Measurements from ENCODE around the gene MATCAP1.

Gene MATCAP1

GRCh38 chr16:67208154-67208896, 24.6 kb upstream of the MATCAP1 start:
- in situ Hi-C loops (cut with MboI; ENCODE audit: low sequenced_read_pairs): no loop called here

DNA sequence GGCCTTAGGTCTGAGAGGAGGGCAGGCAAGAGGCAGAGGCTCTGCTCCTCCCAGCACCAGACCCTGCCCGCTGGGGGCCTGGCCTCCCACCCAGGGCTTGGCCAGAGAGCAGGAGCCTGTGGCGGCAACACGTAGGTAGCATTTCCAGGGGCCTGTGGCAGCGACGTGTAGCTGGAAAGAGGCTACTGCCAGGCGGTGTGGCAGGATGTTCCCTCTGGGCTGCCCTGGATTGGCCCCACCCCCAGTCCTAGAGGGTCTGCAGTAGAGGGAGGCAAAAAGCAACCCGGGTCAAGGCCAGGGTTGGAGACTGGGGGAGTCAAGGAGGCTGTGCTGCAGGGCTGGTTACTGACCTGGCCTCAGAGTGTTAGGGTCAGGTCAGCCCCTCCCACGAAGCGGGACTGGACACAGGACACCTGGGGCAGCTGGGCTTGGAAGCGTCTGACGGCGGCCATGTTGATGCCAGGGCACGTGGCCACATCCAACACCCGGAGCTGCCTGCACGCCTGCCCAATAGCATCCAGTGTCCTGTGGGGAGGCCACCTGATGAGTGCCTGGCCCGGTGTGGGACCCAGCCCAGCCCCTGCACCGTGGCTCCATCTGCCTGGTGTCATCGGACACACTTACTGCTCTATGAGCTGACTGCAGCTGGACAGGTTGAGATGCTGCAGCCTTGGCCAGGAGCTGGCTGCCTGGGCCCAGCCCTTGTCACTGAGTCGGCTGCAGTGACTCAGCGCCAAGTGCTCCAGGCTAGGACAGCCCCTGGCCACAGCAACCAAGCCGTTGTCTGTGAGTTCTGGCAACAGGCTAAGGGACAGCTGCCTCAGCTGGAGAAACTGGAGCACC, 23.7 kb upstream of the MATCAP1 start:
- in situ Hi-C loops (cut with MboI; ENCODE audit: low sequenced_read_pairs): no loop called here

GRCh38 chr16:67206838-67207248, 23.1 kb upstream of the MATCAP1 start:
- in situ Hi-C loops (cut with MboI; ENCODE audit: low sequenced_read_pairs): no loop called here

DNA sequence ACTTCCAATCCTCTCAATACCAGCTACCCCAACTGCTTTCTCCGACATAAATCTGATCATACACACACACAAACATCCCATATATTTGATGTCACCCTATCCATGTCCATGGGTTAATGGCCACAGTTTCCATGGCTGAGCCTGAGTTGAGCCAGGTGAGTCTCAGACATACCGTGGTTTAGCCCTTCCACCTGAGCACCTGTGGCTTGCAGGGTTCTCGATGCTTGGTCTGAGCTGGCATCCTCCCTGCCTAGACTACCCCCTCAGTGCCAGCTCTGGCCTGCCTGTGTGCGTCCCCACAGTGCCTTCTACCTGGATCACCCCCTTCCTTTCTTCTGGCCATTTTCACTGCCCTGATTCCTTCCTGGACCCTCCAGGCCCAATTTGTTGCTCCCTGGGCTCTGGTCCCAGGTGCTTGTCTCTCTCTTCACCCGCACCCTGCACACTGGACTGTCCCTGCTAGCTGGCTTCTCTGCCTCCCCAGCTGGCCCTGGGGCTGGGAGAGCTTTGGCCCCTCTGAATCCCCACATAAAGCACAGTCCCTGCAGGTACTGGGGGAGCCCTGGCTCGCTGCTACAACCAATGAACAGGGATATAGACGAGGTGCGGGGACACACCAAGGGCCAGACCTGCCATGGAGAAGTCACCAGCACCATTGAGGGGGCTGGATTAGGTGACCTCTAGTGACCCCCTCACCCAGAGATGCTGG, 22.5 kb upstream of the MATCAP1 start:
- in situ Hi-C loops (cut with MboI; ENCODE audit: low sequenced_read_pairs): no loop called here

- in situ Hi-C loops (cut with MboI; ENCODE audit: low sequenced_read_pairs): no loop called here
Measured at GRCh38 chr16:67204076-67204475, 20.3 kb upstream of the MATCAP1 start.

GRCh38 chr16:67202956-67203493, 19.3 kb upstream of the MATCAP1 start:
- in situ Hi-C loops (cut with MboI; ENCODE audit: low sequenced_read_pairs): no loop called here

DNA sequence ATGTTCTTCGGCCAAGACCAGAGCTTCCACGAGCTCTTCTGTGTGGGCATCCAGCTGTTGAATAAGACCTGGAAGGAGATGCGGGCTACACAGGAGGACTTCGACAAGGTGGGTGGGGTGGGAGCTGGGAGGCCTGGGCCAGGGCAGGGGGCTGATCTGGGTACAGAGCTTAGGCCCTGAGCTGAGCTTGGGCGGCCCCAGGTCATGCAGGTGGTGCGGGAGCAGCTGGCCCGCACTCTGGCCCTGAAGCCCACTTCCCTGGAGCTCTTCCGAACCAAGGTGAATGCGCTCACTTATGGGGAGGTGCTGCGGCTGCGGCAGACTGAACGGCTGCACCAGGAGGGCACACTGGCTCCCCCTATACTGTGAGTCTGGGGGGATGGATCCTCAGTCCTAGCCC, 18.7 kb upstream of the MATCAP1 start:
- in situ Hi-C loops (cut with MboI; ENCODE audit: low sequenced_read_pairs): no loop called here

- in situ Hi-C loops (cut with MboI; ENCODE audit: low sequenced_read_pairs): no loop called here
Measured at GRCh38 chr16:67201411-67202345, 17.9 kb upstream of the MATCAP1 start.

DNA sequence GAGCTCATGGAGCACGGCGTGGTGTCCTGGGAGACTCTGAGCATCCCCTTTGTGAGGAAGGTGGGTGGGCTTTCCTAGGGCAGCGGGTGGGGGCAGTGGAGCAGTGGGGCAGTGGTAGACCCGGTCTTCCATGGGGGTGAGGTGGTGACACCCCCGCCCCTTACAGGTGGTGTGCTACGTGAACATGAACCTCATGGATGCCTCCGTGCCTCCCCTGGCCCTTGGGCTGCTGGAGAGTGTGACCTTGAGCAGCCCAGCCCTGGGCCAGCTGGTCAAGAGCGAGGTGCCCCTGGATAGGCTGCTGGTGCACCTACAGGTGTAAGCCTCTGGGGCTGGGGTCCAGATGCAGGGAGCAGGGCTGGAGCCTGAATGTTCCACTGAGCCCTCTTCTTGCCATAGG, 16.7 kb upstream of the MATCAP1 start:
- in situ Hi-C loops (cut with MboI; ENCODE audit: low sequenced_read_pairs): no loop called here

- in situ Hi-C loops (cut with MboI; ENCODE audit: low sequenced_read_pairs): no loop called here
Measured at GRCh38 chr16:67199808-67200198, 16.0 kb upstream of the MATCAP1 start.

DNA sequence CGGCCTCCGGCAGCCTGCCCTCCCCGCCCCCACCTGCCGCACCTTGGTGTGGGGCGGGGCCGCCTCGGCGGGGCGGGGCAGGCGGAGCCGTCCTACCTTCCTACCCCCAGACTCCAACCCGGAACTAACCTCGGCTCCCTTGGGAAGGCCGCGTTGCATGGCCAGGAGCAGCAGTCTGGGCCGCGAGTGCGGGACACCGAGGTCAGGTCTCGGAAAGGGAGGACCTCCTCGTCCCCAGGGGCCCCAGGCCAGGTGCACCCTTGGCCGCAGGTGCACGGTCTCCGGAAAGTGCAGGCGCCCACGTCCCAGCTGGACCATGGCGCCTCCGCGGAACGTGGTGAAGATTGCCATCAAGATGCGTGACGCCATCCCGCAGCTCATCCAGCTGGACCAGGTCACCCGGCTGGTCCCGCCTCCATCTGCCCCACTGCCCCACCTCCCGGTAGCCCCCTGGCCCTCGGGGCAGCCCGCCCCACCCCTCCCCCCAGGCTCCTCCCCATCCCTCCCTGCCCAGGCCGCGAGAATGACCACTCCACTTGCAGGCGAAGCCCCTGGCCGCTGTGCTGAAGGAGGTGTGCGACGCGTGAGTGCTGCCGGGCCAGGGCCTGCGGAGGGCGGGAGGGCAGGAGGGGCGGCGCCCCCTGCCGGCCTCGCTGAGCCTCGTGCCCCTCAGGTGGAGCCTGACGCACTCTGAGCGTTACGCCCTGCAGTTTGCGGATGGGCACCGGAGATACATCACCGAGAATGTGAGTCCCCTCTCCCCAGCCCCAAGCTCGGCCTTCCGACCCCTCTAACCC, 15.4 kb upstream of the MATCAP1 start, which contains the start of gene ELMO3:
Gene ELMO3 (plus strand): TSS at position 121 of the 797 bp plus-strand sequence. CDS start 196 bp downstream, at position 317.
- in situ Hi-C loops (cut with MboI; ENCODE audit: low sequenced_read_pairs): no loop called here

DNA sequence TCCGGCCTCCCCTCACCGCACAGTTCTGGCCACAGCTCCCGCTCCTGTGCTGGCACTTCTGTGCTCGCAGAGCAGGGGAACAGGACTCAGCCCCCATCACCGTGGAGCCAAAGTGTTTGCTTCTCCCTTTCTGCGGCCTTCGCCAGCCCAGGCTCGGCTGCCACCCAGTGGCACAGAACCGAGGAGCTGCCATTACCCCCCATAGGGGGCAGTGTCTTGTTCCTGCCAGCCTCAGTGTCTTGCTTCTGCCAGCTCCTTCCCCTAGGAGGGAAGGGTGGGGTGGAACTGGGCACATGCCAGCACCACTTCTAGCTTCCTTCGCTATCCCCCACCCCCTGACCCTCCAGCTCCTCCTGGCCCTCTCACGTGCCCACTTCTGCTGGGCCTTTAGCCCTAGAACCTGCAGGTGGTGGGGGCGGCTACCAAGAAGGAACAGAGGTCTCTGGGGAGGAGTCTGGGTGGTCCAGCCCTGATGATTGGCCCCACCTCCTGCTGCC, 14.5 kb upstream of the MATCAP1 start:
- in situ Hi-C loops (cut with MboI; ENCODE audit: low sequenced_read_pairs): no loop called here

GRCh38 chr16:67197704-67198103, 13.9 kb upstream of the MATCAP1 start:
- in situ Hi-C loops (cut with MboI; ENCODE audit: low sequenced_read_pairs): no loop called here

DNA sequence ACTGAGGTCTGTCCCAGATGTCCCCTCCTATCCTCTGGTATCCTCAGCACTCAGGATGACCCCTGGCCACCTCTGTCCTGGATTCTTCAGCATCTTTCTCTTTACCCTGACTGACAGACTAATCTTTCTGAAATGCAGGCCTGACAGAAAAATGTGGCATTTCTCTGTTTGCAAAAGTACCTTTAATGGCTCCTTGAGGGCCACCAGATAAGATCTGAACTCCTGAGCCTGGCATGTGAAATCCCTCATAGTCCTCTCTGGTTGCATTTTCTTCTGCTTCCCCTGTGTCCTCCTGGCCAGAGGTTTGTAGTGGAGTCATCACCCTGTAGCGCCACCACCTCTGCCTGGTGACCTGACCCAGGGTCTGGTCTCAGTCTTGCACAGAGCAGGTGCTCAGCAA, 13.1 kb upstream of the MATCAP1 start:
- in situ Hi-C loops (cut with MboI; ENCODE audit: low sequenced_read_pairs): no loop called here

DNA sequence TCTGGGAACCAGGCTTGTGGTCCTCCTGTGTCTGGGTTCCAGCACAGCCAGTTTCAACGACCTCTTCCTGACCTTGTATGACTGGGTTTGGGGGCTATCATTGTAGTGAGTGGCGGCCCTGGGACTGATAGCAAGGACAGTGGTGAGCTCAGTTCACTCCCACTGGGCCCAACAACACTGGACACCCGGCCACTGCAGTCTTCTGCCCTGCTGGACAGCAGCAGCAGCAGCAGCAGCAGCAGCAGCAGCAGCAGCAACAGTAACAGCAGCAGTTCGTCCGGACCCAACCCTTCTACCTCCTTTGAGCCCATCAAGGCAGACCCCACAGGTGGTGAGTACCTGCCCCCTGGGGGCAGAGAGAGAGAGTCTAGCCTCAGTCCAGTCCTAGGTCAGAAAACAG, 11.9 kb upstream of the MATCAP1 start:
- in situ Hi-C loops (cut with MboI; ENCODE audit: low sequenced_read_pairs): no loop called here

GRCh38 chr16:67194260-67194659, 10.5 kb upstream of the MATCAP1 start:
- in situ Hi-C loops (cut with MboI; ENCODE audit: low sequenced_read_pairs): no loop called here

- in situ Hi-C loops (cut with MboI; ENCODE audit: low sequenced_read_pairs): no loop called here
Measured at GRCh38 chr16:67193536-67193935, 9.8 kb upstream of the MATCAP1 start.

GRCh38 chr16:67192781-67193361, 9.1 kb upstream of the MATCAP1 start:
- in situ Hi-C loops (cut with MboI; ENCODE audit: low sequenced_read_pairs): no loop called here
